GM18909 (cell line): ENCODE measurements around the gene IFT172.
"Not testable (repeated sequence)": the region's sequence is repeated elsewhere in the genome, so short reads cannot be mapped to it uniquely, and the experiment has no call there.

Experiments used
- ATAC-seq: cut with Tn5 transposase; IDR thresholded peaks from one replicate; pipeline ENCODE4 v1.9.1; 2021; ENCODE audit warnings: mild to moderate bottlenecking; ENCODE audit not compliant: unreplicated experiment, poor library complexity

IFT172 gene, protein sequence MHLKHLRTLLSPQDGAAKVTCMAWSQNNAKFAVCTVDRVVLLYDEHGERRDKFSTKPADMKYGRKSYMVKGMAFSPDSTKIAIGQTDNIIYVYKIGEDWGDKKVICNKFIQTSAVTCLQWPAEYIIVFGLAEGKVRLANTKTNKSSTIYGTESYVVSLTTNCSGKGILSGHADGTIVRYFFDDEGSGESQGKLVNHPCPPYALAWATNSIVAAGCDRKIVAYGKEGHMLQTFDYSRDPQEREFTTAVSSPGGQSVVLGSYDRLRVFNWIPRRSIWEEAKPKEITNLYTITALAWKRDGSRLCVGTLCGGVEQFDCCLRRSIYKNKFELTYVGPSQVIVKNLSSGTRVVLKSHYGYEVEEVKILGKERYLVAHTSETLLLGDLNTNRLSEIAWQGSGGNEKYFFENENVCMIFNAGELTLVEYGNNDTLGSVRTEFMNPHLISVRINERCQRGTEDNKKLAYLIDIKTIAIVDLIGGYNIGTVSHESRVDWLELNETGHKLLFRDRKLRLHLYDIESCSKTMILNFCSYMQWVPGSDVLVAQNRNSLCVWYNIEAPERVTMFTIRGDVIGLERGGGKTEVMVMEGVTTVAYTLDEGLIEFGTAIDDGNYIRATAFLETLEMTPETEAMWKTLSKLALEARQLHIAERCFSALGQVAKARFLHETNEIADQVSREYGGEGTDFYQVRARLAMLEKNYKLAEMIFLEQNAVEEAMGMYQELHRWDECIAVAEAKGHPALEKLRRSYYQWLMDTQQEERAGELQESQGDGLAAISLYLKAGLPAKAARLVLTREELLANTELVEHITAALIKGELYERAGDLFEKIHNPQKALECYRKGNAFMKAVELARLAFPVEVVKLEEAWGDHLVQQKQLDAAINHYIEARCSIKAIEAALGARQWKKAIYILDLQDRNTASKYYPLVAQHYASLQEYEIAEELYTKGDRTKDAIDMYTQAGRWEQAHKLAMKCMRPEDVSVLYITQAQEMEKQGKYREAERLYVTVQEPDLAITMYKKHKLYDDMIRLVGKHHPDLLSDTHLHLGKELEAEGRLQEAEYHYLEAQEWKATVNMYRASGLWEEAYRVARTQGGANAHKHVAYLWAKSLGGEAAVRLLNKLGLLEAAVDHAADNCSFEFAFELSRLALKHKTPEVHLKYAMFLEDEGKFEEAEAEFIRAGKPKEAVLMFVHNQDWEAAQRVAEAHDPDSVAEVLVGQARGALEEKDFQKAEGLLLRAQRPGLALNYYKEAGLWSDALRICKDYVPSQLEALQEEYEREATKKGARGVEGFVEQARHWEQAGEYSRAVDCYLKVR (N-terminal part only)

DNA sequence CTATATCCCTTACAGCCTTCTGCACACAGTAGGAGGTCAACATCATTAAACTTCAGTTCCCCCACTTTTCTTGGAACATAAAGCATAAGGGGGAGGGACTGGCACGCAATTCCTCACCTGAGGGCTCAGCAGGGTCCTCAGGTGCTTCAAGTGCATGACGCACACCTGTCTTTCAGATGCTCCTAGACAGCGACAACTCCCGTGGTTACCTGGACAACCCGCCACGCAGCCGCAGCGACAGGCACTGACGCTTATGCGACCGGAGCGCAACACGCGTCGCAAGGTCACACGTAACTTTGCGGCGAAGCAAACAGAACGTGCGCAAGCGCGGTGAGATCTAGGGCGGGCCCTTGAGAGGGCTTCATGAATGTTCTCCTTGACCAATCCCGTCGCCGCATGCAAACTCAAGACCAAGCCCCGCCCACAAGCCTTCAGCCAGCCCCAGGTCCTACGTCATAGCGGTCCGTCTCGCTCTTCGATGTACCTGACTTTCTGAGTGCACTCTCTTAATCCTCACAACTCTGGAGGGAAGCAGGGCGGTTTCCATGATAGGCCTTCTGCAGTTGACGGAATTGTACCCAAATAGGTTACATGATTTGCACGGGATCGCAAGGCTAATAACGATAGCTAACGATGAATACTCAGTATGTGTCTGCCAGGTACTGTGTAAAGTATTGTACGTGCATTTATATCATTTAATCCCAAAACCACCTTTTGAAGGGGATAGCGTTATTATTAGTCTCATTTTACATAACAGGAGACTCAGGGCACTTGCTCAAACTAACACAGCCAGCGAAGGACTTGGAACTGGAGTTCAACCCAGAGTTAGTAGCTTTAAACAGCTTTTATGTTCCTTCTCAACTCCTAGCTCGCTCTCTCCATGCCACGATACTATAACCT is at the start of gene IFT172:
TSS of gene IFT172 (minus strand) at position 246 of the 900 bp plus-strand sequence. CDS start at position 156, 90 bp downstream.
- peak; percentile 94 for ATAC-seq

DNA sequence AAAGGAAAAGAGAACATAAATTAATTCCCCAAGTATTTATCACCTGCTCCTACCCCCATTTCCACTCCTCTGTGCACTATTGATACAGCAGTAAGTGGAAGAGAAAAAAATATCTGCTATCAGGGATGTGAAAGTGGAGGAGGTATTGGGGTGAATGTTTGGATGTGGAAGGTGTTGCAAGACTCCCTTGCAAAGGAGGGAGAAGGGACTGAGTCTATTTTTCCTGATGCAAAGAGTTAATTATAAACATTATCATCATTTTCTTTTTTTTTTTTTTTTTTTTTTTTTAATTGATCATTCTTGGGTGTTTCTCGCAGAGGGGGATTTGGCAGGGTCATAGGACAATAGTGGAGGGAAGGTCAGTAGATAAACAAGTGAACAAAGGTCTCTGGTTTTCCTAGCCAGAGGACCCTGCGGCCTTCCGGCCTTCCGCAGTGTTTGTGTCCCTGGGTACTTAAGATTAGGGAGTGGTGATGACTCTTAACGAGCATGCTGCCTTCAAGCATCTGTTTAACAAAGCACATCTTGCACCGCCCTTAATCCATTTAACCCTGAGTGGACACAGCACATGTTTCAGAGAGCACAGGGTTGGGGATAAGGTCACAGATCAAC is 49.4 kb upstream of the IFT172 start:
- not testable (repeated sequence) for ATAC-seq

GRCh38 chr2:27537287-27537686 is 47.7 kb upstream of the IFT172 start:
- ATAC-seq = no peak

DNA sequence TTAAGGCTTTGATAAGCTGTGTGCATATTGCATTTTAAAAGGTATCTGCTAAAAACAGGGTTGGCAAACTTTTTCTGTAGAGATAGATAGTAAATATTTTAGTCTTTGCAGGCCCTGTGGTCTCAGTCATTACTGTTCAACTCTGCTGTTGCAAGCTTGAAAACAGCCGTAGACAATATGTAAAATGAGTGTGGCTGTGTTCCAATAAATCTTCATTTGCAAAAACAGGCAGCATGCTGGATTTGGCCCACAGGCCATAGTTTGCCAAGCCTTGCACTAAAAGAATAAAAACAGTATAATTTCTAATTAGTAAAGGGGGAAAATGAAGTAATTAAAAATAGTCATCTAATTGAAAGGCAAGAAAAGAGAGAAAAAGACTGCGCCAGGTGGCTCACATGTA is 42.4 kb upstream of the IFT172 start:
- no peak for ATAC-seq

- ATAC-seq = no peak
These were observed 37.6 kb upstream of the IFT172 start for GRCh38 chr2:27527182-27527581.

DNA sequence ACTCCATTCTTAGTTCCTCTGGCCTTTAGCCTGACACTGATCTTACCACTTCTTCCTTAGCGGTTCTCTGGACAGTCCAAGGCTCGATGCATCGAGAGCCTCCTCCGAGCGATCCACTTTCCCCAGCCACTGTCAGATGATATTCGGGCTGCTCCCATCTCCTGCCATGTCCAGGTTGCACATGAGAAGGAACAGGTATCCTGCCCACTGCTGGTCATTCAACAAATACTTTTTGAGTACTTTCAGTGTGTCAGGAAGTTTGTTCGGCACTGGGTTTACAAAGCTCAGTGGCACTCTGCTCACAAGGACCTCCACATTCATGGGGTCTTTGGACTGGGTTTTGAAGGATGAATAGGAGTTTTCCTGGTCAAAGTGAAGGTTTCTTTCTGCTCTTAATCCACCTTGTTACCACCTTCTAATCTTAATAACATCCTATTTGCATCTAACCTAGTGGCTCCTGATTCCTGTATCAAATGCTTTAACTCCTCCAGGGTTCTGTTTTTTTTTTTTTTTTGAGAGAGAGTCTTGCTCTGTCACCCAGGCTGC is 32.9 kb upstream of the IFT172 start:
- ATAC-seq = no peak

DNA sequence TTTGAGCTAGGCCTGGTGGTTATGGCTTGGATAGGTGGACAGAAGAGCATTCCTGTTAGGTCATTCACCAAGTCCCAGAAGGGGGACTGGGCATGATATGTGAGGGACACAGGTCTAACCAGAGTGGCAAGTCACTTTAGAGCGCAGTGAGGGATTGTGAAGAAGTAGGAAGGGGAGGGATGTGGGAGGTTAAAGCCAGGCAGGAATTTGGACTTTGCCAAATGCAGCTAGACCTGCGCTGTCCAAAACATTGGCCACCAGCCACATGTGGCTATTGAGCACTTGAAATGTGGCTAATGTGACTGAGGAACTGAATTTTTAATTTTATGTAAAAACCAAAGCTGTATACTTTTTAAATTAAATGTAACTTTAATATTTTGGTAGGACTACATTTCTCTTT is 30.8 kb upstream of the IFT172 start:
- no peak for ATAC-seq

GRCh38 chr2:27518782-27519113 is 29.2 kb upstream of the IFT172 start:
- ATAC-seq = no peak

GRCh38 chr2:27518113-27518781 is 28.7 kb upstream of the IFT172 start:
- no peak for ATAC-seq

- no peak for ATAC-seq
These were observed 19.8 kb upstream of the IFT172 start for GRCh38 chr2:27509326-27509725.

- no peak for ATAC-seq
These were observed 17.8 kb upstream of the IFT172 start for GRCh38 chr2:27507293-27507692.

GRCh38 chr2:27506587-27506986 is 17.0 kb upstream of the IFT172 start:
- ATAC-seq = no peak

- no peak for ATAC-seq
These were observed 12.6 kb upstream of the IFT172 start for GRCh38 chr2:27502142-27502541.

DNA sequence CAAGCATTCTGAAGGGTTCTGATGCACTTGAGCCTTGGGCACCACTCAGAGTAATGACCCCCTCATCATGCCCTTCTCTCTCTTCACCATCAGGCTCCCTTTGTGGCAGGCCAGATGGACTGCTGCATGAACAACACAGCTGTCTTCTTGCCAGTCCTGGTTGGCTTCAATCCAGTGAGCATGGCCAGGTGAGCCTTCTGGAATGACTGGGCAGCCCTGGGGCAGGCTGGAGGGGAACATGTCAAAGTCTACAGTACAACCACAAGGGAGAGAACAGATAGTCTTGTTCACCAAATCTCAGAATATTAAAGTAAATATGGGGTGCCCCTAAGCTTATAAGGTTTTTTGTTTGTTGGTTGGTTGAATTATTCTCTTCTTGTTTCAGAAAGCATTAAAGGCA is 11.5 kb upstream of the IFT172 start:
- ATAC-seq = no peak

DNA sequence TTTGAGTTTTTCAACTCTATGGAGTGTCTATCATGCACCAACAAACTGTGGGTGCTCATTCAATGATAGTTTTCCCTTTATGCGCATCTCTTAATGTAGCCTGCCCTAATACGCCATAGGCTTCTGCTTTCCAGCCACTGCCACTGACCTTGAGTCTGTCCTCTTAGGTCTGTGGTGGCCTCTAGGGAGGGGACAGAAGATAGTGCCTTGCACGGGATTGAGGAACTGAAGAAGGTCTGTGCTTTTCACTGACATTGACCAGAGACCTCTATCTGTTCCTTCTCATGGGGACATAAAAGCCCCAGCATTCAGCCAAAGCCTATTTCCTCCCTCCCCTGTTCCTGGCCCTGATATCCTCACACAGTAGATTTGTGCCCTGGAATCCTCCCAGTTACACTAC is 9.4 kb upstream of the IFT172 start:
- no peak for ATAC-seq

- ATAC-seq = no peak
These were observed 7.7 kb upstream of the IFT172 start for GRCh38 chr2:27497288-27497627.

GRCh38 chr2:27496357-27497287 is 7.1 kb upstream of the IFT172 start, which contains the start of gene GCKR:
GCKR (plus strand) TSS chr2:27496839; CDS start chr2:27496905, 66 bp downstream.
- ATAC-seq = no peak
